GM10847 (cell line): Measurements from ENCODE around the gene DDA1.

Experiments used
- POLR2A ChIP-seq: IDR thresholded peaks from 2 replicates; pipeline ENCODE4 v1.6.1; 2011; ENCODE audit not compliant: insufficient read length; ENCODE audit errors: extremely low read depth

DDA1 gene

GRCh38 chr19:17323300-17323963 lies 14.1 kb downstream of the DDA1 start:
- no peak for TF ChIP-seq POLR2A

GRCh38 chr19:17323964-17324332 lies 14.6 kb downstream of the DDA1 start:
- no peak for TF ChIP-seq POLR2A

GRCh38 chr19:17324357-17325114 lies 15.2 kb downstream of the DDA1 start:
- no peak for TF ChIP-seq POLR2A

- no peak for TF ChIP-seq POLR2A
Observed at GRCh38 chr19:17325133-17325532, 15.8 kb downstream of the DDA1 start.

GRCh38 chr19:17325881-17326594 lies 16.7 kb downstream of the DDA1 start:
- no peak for TF ChIP-seq POLR2A

DNA sequence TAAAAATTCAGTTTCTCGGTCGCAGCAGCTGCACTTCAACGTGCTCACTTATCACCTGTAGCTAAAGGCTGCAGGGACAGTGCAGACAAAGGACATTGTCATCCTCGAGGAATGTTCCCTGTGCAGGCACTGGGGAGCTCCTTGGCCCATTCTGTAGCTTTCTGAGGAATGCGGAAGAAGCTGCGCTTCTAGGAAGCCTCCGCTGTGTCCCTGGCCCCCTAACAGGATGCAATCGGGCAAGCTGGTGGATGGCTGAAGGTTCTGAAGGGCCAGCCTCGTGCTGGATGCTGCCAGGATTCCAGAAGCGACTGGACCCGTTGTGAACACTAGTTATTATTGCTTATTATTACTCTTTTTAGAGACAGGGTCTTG lies 17.2 kb downstream of the DDA1 start:
- no peak for TF ChIP-seq POLR2A

- no peak for TF ChIP-seq POLR2A
Observed at GRCh38 chr19:17327068-17327653, 17.8 kb downstream of the DDA1 start.

DNA sequence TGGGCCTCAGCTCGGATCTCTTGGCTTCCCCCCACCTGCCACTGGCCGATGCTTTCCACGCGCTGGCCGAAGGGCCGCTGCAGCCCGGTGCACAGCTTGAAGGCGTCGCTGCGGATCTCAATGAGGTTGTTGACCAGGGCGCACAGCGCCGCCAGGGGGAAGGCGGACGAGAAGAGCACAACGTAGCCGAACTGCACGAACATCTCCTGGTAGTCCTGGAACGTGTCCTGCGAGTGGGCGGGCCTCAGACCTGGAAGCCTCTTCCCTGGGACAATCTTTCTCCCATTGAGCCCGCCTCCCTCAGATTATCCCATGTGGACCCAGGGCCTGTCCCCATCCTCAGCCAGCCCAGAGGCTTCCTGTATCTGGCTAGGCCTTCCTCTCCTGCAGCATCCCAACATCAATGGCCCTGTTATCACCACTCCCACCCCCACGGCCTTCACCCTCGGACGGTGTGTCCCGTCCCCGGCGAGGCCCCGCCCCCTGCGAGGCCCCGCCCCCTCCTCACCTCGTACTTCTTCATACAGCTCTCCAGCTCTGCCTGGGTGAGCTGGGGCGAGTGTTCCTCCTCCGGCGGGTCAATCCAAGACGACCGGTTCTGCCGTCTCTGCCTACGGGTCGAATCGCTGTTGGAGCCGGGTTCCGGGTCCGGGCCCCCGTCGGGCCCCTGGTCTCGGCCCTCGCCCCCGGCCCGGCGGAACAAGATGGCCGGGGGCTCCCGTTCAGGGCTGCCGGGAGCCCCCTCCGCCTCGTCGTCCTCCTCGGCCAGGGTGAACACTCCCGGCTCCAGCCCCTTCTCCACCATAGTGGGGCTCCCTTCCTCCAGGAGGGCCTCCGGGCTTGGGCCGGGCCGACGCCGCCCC lies 18.5 kb downstream of the DDA1 start:
- TF ChIP-seq POLR2A: no peak

GRCh38 chr19:17328517-17329365 lies 19.4 kb downstream of the DDA1 start:
- no peak for TF ChIP-seq POLR2A

DNA sequence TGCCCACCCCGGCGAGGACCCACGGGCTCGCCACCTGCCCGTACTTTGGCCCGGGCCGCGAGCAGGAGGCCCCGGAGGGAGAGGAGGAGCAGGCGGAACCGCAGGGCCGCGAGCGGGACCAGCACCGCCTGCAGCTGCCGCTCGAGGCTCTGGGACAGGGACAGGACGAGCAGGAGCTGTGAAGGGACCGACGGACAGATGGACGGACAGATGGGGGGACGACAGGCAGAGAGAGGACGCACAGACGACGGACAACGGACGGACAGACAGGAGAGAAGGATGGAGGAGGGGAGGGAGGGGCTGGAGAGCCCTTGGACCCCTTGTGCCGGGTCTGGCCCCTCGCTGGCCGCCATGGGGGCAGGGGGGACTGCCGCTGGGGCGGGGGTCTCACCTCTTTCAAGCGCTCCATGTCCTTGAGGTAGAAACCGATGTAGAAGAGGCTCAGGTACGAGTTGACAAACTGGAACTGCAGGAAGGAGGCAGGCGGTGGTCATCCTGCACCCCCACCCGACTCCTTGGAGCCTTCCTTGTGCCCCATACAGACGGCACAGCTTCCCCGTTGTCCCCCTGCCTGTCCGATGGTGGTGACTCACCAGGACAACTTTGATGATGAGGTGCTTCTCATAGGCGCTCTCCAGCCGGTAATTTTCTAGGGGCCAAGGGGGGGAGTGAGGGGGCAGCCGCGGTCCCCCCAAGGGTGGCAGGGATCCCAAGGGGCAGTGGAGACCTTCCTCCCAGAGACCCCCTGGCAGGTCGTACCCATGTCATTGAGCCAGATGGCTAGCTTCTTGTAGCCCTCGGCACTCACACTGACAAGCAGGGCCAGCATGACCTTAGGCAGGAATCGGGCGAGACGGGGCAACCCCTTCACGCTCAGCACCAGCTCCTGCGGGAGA lies 20.3 kb downstream of the DDA1 start:
- TF ChIP-seq POLR2A: no peak

DNA sequence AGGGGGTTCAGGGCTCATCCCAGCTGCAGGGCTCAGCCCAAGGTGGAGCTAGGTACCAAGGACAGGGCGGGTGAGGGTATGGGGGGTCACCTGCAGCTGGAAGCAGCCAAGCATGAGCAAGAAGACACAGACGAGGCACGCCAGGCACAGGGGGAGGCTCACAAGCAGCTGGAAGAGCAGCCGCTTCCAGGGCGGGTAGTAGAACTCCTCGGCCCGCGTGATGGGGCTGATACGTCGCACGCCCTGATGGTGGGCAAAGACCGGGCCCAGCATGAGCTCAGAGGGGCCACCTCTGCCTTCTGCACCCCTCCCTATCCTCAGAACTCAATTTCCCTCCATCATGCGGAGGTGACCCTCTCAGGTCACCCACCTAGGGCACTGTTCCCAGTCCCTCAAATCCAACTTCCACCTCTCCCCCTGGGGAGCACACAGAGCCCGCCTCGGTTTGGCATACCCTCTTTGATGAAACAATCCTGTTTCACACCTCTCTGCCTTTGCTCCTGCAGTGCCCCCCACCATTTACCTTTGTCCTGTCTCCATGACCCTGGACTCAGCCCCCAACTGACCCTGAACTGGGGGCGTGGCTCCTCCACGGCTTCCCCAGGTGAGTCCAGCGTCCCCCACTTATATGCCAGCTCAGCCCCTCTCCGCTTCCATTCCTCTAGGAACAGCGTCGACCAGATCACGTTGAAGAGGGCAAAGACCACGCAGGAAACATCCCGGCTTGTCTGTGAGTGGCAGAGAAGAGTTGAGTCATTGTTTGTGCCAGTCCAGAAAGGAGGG lies 21.1 kb downstream of the DDA1 start:
- no peak for TF ChIP-seq POLR2A

DNA sequence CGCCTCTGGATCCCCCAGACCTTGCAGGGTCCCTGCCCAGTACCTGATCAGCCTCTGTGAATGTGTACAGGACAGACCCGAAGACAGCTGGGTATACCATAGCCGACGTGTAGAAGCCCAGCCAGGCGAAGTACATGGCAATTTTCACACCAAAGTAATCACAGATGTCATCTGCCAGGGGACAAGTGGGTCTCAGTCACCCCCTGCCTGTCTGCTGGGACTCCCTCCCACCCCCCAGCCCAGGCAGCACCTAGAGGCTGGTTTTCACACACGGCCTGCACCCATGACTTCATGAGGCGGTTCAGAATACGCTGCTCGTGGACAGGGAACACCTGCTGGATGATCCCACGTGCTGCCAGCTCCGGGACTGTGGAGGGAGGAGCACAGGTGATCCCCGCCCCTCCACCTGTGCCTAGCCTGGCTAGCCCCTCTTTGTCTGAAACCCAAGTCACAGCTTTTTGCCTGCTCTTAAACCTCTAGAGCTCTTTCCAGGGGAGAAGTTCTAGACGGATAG lies 21.7 kb downstream of the DDA1 start:
- no peak for TF ChIP-seq POLR2A

DNA sequence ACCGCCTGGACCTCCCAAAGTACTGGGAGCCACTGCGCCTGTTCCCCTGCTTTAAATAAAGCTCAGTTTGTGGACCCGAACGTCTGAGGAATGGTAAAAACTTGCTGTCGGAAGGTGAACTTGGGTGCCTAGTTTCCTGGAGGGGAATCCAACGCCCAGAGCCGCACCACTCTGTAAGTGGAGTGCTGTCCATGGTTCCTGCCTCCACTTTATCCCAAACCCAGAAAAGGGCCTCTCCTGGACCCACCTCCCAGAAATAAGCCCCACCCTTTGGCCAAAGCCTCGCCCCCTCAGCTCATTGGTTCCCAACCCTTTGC lies 23.0 kb downstream of the DDA1 start:
- TF ChIP-seq POLR2A: no peak
